Mammary epithelial cell (primary cell): ENCODE measurements around the gene DET1.

Experiments used
- EZH2 ChIP-seq: IDR thresholded peaks from 2 replicates; pipeline ENCODE4 v1.6.1; 2012; ENCODE audit warnings: low read length, inconsistent platforms, borderline replicate concordance
- TF ChIP-seq, protein P1 (sequence below), 2 donors: IDR thresholded peaks in 1 of 2; conservative IDR thresholded peaks in 1 of 2; 2 replicates each; pipeline ENCODE4 v1.5.1; 2011 to 2012; ENCODE audit warnings: inconsistent platforms in 2 of 2, low read length in 2 of 2, mild to moderate bottlenecking in 2 of 2, control low read depth in 1 of 2, low read depth in 1 of 2; ENCODE audit not compliant: insufficient read depth in 1 of 2; ENCODE audit errors: extremely low read depth in 1 of 2

GRCh38 chr15:88467073-88467934 is 79.2 kb downstream of the DET1 start, which contains the start of the genes MRPL46 and MRPS11:
- TF ChIP-seq, protein P1, sequence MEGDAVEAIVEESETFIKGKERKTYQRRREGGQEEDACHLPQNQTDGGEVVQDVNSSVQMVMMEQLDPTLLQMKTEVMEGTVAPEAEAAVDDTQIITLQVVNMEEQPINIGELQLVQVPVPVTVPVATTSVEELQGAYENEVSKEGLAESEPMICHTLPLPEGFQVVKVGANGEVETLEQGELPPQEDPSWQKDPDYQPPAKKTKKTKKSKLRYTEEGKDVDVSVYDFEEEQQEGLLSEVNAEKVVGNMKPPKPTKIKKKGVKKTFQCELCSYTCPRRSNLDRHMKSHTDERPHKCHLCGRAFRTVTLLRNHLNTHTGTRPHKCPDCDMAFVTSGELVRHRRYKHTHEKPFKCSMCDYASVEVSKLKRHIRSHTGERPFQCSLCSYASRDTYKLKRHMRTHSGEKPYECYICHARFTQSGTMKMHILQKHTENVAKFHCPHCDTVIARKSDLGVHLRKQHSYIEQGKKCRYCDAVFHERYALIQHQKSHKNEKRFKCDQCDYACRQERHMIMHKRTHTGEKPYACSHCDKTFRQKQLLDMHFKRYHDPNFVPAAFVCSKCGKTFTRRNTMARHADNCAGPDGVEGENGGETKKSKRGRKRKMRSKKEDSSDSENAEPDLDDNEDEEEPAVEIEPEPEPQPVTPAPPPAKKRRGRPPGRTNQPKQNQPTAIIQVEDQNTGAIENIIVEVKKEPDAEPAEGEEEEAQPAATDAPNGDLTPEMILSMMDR (conservative IDR thresholded peaks at IDR 0.05 in 1 of 2, IDR thresholded peaks at IDR 0.05 in 1 of 2; ENCODE audit: extremely low read depth in 1 of 2, insufficient read depth in 1 of 2, low read depth in 1 of 2, low read length in 2 of 2) = no peak
- TF ChIP-seq EZH2 = no peak
